Psoas muscle (tissue), 8 donors: Measurements from ENCODE around the gene LUC7L3. TPM values are rescaled to one million over a fixed set of nuclear protein-coding genes. Genes with fewer than 3 reads are reported as not detected.

ENCODE experiments used
- ATAC-seq, 4 donors: fragments of 200-7000 bp; cut with Tn5 transposase; one replicate each; pipeline ENCODE4 v1.9.1; 2020; ENCODE audit warnings: moderate library complexity in 3 of 4, mild to moderate bottlenecking in 2 of 4
- DNase-seq, 2 donors: peaks; one replicate each; pipeline ENCODE4 v3.0.0-alpha.2; 2020
- H3K27ac ChIP-seq: fragments of 200-600 bp; one replicate; pipeline ENCODE4 v1.8.0; 2022
- H3K27me3 ChIP-seq, 3 donors: fragments of 200-600 bp in 1 of 3; one replicate each; pipeline versions ENCODE4 v1.6.1 to v1.8.0; 2013 to 2022; ENCODE audit warnings: low read length in 2 of 3, mild to moderate bottlenecking in 2 of 3, moderate library complexity in 1 of 3; ENCODE audit not compliant: insufficient read depth in 3 of 3
- H3K36me3 ChIP-seq, 2 donors: fragments of 200-600 bp in 1 of 2; one replicate each; pipeline versions ENCODE4 v1.6.1 to v1.8.0; 2013 to 2022; ENCODE audit warnings: low read depth in 1 of 2, mild to moderate bottlenecking in 1 of 2, moderate library complexity in 1 of 2; ENCODE audit not compliant: insufficient read depth in 1 of 2
- H3K4me1 ChIP-seq: fragments of 200-600 bp; one replicate; pipeline ENCODE4 v1.8.0; 2022
- H3K4me3 ChIP-seq: fragments of 200-600 bp; one replicate; pipeline ENCODE4 v1.8.0; 2022; ENCODE audit warnings: mild to moderate bottlenecking
- H3K9me3 ChIP-seq: fragments of 200-600 bp; one replicate; pipeline ENCODE4 v1.8.0; 2022
- CTCF ChIP-seq: fragments of 200-600 bp; IDR thresholded peaks from one replicate; pipeline ENCODE4 v1.8.0; 2022; ENCODE audit warnings: antibody characterized with exemption
- WGBS, 3 donors: extraction: QIAGEN DNeasy Blood & Tissue Kit; methylation state at CpG; one replicate each; pipeline versions ENCODE4 v1.1.6 to v1.1.7; 2013; 5-methylcytosine and 5-hydroxymethylcytosine counted together
- intact Hi-C, 2 donors: fragments of 100-400 bp; cut with DNase I; formaldehyde crosslinking; loops; one replicate each; pipeline versions ENCODE4 v1.11.0 to v1.14.2; 2022
- polyA plus RNA-seq, 3 donors: library from polyadenylated mRNA; stranded (reverse); fragments of 200-250 nt; gene quantifications; one replicate each; pipeline ENCODE4 v1.2.3, GENCODE V29; 2013
- total RNA-seq, 4 donors: library from RNA; stranded (reverse); fragmentation: NEBNext Ultra II Directional in 2 of 4; extraction: Animal tissue kit (Norgen Biotek cat#: 25700) in 2 of 4; gene quantifications; one replicate each; pipeline versions ENCODE4 v1.2.1 to v1.2.4, GENCODE V29; 2021 to 2023
- donor health status: healthy with polysubstance abuse.
- donor health status: DM: no; HTN: no; CAD: no; lungs with moderate emphysema.
- donor health status: Bipolar disorder and iron deficiency.
- donor health status: healthy.
- donor health status: DM: yes; HTN: yes; CAD: no.
- donor health status: DM: no; HTN: no; CAD: no.
- donor health status: DM: no; HTN: no; CAD: no.
- donor health status: DM: yes; HTN: yes; CAD: no.

The LUC7L3 gene
- total and polyA plus RNA-seq, 7 donors = 25.4 to 108 (median 49.2) TPM

- Histone ChIP-seq H3K36me3 (no peaks in the 10 kb centered on the region), H3K9me3 (no peaks in the 10 kb centered on the region), H3K27ac (no peak overlapping the region), H3K4me1 (no peaks in the 10 kb centered on the region), H3K4me3 (no peak overlapping the region), H3K27me3 (no peaks in the 10 kb centered on the region)
- WGBS, 3 donors = 59 to 71% (median 64%) methylated on average over 7 of the region's 7 CpGs
- DNase-seq (peak in 1 of 2 donors; percentile 36), ATAC-seq (peak; percentile 61 to 87 (median 78))
- no peak for TF ChIP-seq CTCF
- intact Hi-C loops = no loop called here
Observed at GRCh38 chr17:50675627-50676026, 43.8 kb upstream of the LUC7L3 start.

- H3K27ac ChIP-seq = no peak overlapping the region
- intact Hi-C loops = no loop called here
- 89 to 92% (median 90%) methylated on average over 24 of the region's 24 CpGs for WGBS, 3 donors
- no peak for TF ChIP-seq CTCF
- H3K27me3 ChIP-seq = no peaks in the 10 kb centered on the region
- no peaks in the 10 kb centered on the region for H3K4me1 ChIP-seq
- no peak overlapping the region for H3K4me3 ChIP-seq
- ATAC-seq (no peak), DNase-seq (no peak)
- no peaks in the 10 kb centered on the region for H3K9me3 ChIP-seq
- no peaks in the 10 kb centered on the region for H3K36me3 ChIP-seq
Observed at GRCh38 chr17:50676065-50676975, 43.1 kb upstream of the LUC7L3 start.

- no peaks in the 10 kb centered on the region for H3K4me1 ChIP-seq
- 88 to 91% (median 90%) methylated on average over 12 of the region's 12 CpGs for WGBS, 3 donors
- no peaks in the 10 kb centered on the region for H3K9me3 ChIP-seq
- H3K27me3 ChIP-seq = no peaks in the 10 kb centered on the region
- no peaks in the 10 kb centered on the region for H3K36me3 ChIP-seq
- H3K4me3 ChIP-seq = no peak overlapping the region
- ATAC-seq (no peak), DNase-seq (no peak)
- intact Hi-C loops = no loop called here
- no peak overlapping the region for H3K27ac ChIP-seq
- TF ChIP-seq CTCF = no peak
Observed at GRCh38 chr17:50677851-50678375, 41.5 kb upstream of the LUC7L3 start.

GRCh38 chr17:50679008-50679544 lies 40.3 kb upstream of the LUC7L3 start:
- Histone ChIP-seq H3K27me3 (no peaks in the 10 kb centered on the region), H3K36me3 (no peaks in the 10 kb centered on the region), H3K27ac (no peak overlapping the region), H3K4me3 (no peak overlapping the region), H3K4me1 (no peaks in the 10 kb centered on the region), H3K9me3 (no peaks in the 10 kb centered on the region)
- DNase-seq (no peak), ATAC-seq (no peak)
- 91 to 92% (median 92%) methylated on average over 11 of the region's 11 CpGs for WGBS, 3 donors
- TF ChIP-seq CTCF = no peak
- intact Hi-C loops = no loop called here
